ENCODE measurements around the gene PER1. TPM values are rescaled to one million over a fixed set of nuclear protein-coding genes. Genes with fewer than 3 reads are reported as not detected.
A peak's percentile ranks its signal among the peaks of the same experiment; 100 is the strongest.

Gene PER1
- total and polyA plus RNA-seq, 9 of the 15 experiments (the other 6 are each of a cell fraction or from before 2014, with no cell fraction given): 0.13 to 26.0 (median 3.4) TPM

DNA sequence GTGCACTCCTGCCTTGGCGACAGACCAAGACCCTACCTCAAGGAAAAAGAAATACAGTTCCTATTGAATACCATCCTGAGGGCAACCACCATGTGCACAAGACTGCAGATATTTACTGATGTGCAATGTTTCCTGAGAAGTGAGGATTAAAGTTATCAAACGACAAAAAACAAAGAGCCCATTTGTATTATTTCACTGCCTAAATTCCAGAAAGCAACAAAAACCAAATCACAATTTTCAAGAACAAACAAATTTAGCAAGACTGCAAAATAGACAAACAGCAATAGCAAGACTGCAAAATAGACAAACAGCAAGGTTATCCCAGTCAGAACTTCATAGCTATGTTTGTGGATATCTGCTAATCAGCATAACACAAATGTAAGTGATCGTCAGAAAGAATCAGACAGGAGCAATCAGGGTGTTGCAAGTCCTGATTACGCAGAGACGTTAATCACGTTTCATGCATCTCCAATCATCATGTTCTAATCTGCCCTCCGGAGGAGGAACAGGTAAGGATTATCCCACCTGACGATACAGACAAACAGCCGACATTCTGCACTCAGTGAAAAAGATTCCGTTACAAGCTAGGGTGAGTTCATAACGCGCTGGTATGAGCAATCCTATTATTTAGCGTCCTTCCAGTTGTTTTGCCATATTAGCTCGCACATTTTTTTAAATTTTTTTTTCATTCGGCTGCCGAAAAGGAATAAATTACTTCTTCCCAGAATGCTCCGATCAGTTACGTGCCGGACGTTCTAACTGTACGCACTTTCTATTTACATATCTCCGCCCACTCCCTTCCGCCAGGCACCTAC is 21.1 kb upstream of the PER1 start (continued):
- TF ChIP-seq, protein P1, sequence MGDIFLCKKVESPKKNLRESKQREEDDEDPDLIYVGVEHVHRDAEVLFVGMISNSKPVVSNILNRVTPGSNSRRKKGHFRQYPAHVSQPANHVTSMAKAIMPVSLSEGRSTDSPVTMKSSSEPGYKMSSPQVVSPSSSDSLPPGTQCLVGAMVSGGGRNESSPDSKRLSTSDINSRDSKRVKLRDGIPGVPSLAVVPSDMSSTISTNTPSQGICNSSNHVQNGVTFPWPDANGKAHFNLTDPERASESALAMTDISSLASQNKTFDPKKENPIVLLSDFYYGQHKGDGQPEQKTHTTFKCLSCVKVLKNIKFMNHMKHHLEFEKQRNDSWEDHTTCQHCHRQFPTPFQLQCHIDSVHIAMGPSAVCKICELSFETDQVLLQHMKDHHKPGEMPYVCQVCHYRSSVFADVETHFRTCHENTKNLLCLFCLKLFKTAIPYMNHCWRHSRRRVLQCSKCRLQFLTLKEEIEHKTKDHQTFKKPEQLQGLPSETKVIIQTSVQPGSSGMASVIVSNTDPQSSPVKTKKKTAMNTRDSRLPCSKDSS (IDR thresholded peaks at IDR 0.05; ENCODE audit: low read depth, partially characterized antibody): no peak
- TF ChIP-seq CREB1 (IDR thresholded peaks at IDR 0.05): peak; percentile 76
- peak; percentile 62; the same call in 1 of the 2 replicates for TF ChIP-seq CREB1 (CRISPR knock-in tag; IDR thresholded peaks at IDR 0.05)
- TF ChIP-seq, protein P2, sequence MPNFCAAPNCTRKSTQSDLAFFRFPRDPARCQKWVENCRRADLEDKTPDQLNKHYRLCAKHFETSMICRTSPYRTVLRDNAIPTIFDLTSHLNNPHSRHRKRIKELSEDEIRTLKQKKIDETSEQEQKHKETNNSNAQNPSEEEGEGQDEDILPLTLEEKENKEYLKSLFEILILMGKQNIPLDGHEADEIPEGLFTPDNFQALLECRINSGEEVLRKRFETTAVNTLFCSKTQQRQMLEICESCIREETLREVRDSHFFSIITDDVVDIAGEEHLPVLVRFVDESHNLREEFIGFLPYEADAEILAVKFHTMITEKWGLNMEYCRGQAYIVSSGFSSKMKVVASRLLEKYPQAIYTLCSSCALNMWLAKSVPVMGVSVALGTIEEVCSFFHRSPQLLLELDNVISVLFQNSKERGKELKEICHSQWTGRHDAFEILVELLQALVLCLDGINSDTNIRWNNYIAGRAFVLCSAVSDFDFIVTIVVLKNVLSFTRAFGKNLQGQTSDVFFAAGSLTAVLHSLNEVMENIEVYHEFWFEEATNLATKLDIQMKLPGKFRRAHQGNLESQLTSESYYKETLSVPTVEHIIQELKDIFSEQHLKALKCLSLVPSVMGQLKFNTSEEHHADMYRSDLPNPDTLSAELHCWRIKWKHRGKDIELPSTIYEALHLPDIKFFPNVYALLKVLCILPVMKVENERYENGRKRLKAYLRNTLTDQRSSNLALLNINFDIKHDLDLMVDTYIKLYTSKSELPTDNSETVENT (CRISPR knock-in tag; IDR thresholded peaks at IDR 0.05): peak; percentile 98
- peak; percentile 90 for TF ChIP-seq DPF2 (IDR thresholded peaks at IDR 0.05)
- peak; percentile 48 for TF ChIP-seq NR2C1 (IDR thresholded peaks at IDR 0.05)
- TF ChIP-seq NR2C1 (tag; IDR thresholded peaks at IDR 0.05): peak; percentile 64
- TF ChIP-seq ZNF551 (CRISPR knock-in tag; IDR thresholded peaks at IDR 0.05): peak; percentile 93
- no peak for TF ChIP-seq BDP1 (IDR thresholded peaks at IDR 0.05; ENCODE audit: insufficient read depth, insufficient read length)
- TF ChIP-seq, protein P3, sequence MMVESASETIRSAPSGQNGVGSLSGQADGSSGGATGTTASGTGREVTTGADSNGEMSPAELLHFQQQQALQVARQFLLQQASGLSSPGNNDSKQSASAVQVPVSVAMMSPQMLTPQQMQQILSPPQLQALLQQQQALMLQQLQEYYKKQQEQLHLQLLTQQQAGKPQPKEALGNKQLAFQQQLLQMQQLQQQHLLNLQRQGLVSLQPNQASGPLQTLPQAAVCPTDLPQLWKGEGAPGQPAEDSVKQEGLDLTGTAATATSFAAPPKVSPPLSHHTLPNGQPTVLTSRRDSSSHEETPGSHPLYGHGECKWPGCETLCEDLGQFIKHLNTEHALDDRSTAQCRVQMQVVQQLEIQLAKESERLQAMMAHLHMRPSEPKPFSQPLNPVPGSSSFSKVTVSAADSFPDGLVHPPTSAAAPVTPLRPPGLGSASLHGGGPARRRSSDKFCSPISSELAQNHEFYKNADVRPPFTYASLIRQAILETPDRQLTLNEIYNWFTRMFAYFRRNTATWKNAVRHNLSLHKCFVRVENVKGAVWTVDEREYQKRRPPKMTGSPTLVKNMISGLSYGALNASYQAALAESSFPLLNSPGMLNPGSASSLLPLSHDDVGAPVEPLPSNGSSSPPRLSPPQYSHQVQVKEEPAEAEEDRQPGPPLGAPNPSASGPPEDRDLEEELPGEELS (CRISPR knock-in tag; IDR thresholded peaks at IDR 0.05; ENCODE audit: borderline replicate concordance): no peak
- peak; percentile 55 for TF ChIP-seq ETV5 (CRISPR knock-in tag; IDR thresholded peaks at IDR 0.05; ENCODE audit: low read depth)
- no peak for TF ChIP-seq ZNF707 (CRISPR knock-in tag; conservative IDR thresholded peaks at IDR 0.05)
- TF ChIP-seq ZNF143 (CRISPR knock-in tag; IDR thresholded peaks at IDR 0.05): peak; percentile 77
- TF ChIP-seq CHD2 (IDR thresholded peaks at IDR 0.05; ENCODE audit: low read depth, low read length): peak; percentile 80
- no peak for TF ChIP-seq TGIF2 (CRISPR knock-in tag; IDR thresholded peaks at IDR 0.05)
- peak; percentile 96 for TF ChIP-seq SMAD3 (CRISPR knock-in tag; conservative IDR thresholded peaks at IDR 0.05)
- no peak for TF ChIP-seq TCF7L2 (IDR thresholded peaks at IDR 0.05; ENCODE audit: low read depth, low read length)
- peak in 1 of 2 experiments; percentile 99; a peak in 2 of 4 replicates for TF ChIP-seq CSDE1 (IDR thresholded peaks at IDR 0.05)
- peak; percentile 96; the same call in 1 of the 2 replicates for TF ChIP-seq HDAC6 (IDR thresholded peaks at IDR 0.05; ENCODE audit: low read depth, low read length)

All from K562 (cell line).